HepG2 (cell line): ENCODE data around the gene AJM1. TPM values are rescaled to one million over a fixed set of nuclear protein-coding genes. Genes with fewer than 3 reads are reported as not detected.
A peak's percentile ranks its signal among the peaks of the same experiment; 100 is the strongest.

Source experiments
- AGO2 ChIP-seq: fragments of 200-400 bp; formaldehyde crosslinking; optimal IDR thresholded peaks from 2 replicates; pipeline ENCODE3; 2017; ENCODE audit warnings: mild to moderate bottlenecking, low read depth, low read length, moderate library complexity
- CHD2 ChIP-seq: IDR thresholded peaks from 2 replicates; pipeline ENCODE4 v1.6.1; 2011; ENCODE audit warnings: low read depth, low read length, improper control_type of control experiment
- FOXO1 ChIP-seq: sonication (generic); formaldehyde crosslinking; IDR thresholded peaks from 2 replicates; pipeline ENCODE4 v1.4.0; 2020; ENCODE audit warnings: missing genetic modification reagents
- HOXA7 ChIP-seq: sonication (generic); formaldehyde crosslinking; IDR thresholded peaks from 2 replicates; pipeline ENCODE4 v1.8.1; 2022; ENCODE audit warnings: mild to moderate bottlenecking, missing genetic modification reagents, moderate library complexity
- KDM1A ChIP-seq: IDR thresholded peaks from 2 replicates; pipeline ENCODE4 v1.6.1; 2016; ENCODE audit warnings: missing compliant biosample characterization
- MEIS2 ChIP-seq: sonication (generic); formaldehyde crosslinking; IDR thresholded peaks from 2 replicates; pipeline ENCODE4 v1.9.0; 2021; ENCODE audit warnings: mild to moderate bottlenecking, missing genetic modification reagents
- MLLT10 ChIP-seq: sonication (generic); formaldehyde crosslinking; IDR thresholded peaks from 2 replicates; pipeline ENCODE4 v1.4.0; 2020; ENCODE audit warnings: missing genetic modification reagents
- NCOA1 ChIP-seq: sonication (generic); formaldehyde crosslinking; IDR thresholded peaks from 2 replicates; pipeline ENCODE4 v1.9.0; 2021; ENCODE audit warnings: missing genetic modification reagents
- PHF21A ChIP-seq: sonication (generic); formaldehyde crosslinking; IDR thresholded peaks from 2 replicates; pipeline ENCODE4 v1.5.0; 2020; ENCODE audit warnings: mild to moderate bottlenecking, missing genetic modification reagents
- RXRA ChIP-seq: sonication (generic); formaldehyde crosslinking; IDR thresholded peaks from 2 replicates; pipeline ENCODE4 v1.5.1; 2020; ENCODE audit warnings: missing genetic modification reagents
- SMAD1 ChIP-seq: sonication (generic); formaldehyde crosslinking; IDR thresholded peaks from 2 replicates; pipeline ENCODE4 v1.4.0; 2020; ENCODE audit warnings: missing genetic modification reagents, low read depth, mild to moderate bottlenecking, borderline replicate concordance
- STAT5B ChIP-seq: sonication (generic); formaldehyde crosslinking; IDR thresholded peaks from 2 replicates; pipeline ENCODE4 v1.4.0; 2020; ENCODE audit warnings: missing genetic modification reagents
- XBP1 ChIP-seq: sonication (generic); formaldehyde crosslinking; IDR thresholded peaks from 2 replicates; pipeline ENCODE4 v1.5.0; 2020; ENCODE audit warnings: missing genetic modification reagents
- ZNF12 ChIP-seq: sonication (generic); formaldehyde crosslinking; IDR thresholded peaks from 2 replicates; pipeline ENCODE4 v1.5.0; 2020; ENCODE audit warnings: missing genetic modification reagents
- ZNF3 ChIP-seq: IDR thresholded peaks from 2 replicates; pipeline ENCODE4 v1.7.0; 2017; ENCODE audit warnings: inconsistent platforms
- ZNF326 ChIP-seq: sonication (generic); formaldehyde crosslinking; IDR thresholded peaks from 2 replicates; pipeline ENCODE4 v1.4.0; 2020; ENCODE audit warnings: missing genetic modification reagents, borderline replicate concordance
- ZNF335 ChIP-seq: sonication (generic); formaldehyde crosslinking; IDR thresholded peaks from 2 replicates; pipeline ENCODE4 v1.4.0; 2020; ENCODE audit warnings: missing genetic modification reagents
- ZNF510 ChIP-seq: sonication (generic); formaldehyde crosslinking; IDR thresholded peaks from 2 replicates; pipeline ENCODE4 v1.4.0; 2020; ENCODE audit warnings: low read depth, mild to moderate bottlenecking, missing genetic modification reagents
- ZNF75D ChIP-seq: sonication (generic); formaldehyde crosslinking; IDR thresholded peaks from 2 replicates; pipeline ENCODE4 v1.8.1; 2023; ENCODE audit warnings: missing genetic modification reagents, mild to moderate bottlenecking, borderline replicate concordance
- polyA plus RNA-seq, 8 experiments: library from polyadenylated mRNA; depleted of rRNA in 3 of 8; stranded (reverse) in 7 of 8; unstranded in 1 of 8; fragments of >200 nt; fragmentation: Illumina TruSeq in 4 of 8; extraction: Trizol in 4 of 8; gene quantifications; 2 replicates each; pipeline versions ENCODE4 v1.2.1 to v1.2.3, GENCODE V29; 2011 to 2016; ENCODE audit warnings: low read depth in 4 of 8, missing spikeins in 1 of 8, mixed read lengths in 1 of 8; ENCODE audit not compliant: insufficient read depth in 1 of 8
- total RNA-seq, 5 experiments: library from RNA; depleted of rRNA; stranded (reverse); fragments of >200 nt; fragmentation: Illumina TruSeq; extraction: Trizol; gene quantifications; 2 replicates each; pipeline ENCODE4 v1.2.3, GENCODE V29; 2016; ENCODE audit warnings: low read depth in 1 of 5
- TF ChIP-seq, protein P1 (sequence below): sonication (generic); formaldehyde crosslinking; IDR thresholded peaks from 2 replicates; pipeline ENCODE4 v1.9.0; 2021; ENCODE audit warnings: missing genetic modification reagents, mild to moderate bottlenecking, borderline replicate concordance
- TF ChIP-seq, protein P2 (sequence below): sonication (generic); formaldehyde crosslinking; IDR thresholded peaks from 2 replicates; pipeline ENCODE4 v1.4.0; 2020; ENCODE audit warnings: missing genetic modification reagents
- TF ChIP-seq, protein P3 (sequence below): sonication (generic); formaldehyde crosslinking; IDR thresholded peaks from 2 replicates; pipeline ENCODE4 v1.4.0; 2020; ENCODE audit warnings: missing genetic modification reagents

The AJM1 gene
- total and polyA plus RNA-seq, 2 of the 13 experiments (the other 11 are each of a cell fraction or from before 2014, with no cell fraction given) = 1.1 to 1.2 TPM

DNA sequence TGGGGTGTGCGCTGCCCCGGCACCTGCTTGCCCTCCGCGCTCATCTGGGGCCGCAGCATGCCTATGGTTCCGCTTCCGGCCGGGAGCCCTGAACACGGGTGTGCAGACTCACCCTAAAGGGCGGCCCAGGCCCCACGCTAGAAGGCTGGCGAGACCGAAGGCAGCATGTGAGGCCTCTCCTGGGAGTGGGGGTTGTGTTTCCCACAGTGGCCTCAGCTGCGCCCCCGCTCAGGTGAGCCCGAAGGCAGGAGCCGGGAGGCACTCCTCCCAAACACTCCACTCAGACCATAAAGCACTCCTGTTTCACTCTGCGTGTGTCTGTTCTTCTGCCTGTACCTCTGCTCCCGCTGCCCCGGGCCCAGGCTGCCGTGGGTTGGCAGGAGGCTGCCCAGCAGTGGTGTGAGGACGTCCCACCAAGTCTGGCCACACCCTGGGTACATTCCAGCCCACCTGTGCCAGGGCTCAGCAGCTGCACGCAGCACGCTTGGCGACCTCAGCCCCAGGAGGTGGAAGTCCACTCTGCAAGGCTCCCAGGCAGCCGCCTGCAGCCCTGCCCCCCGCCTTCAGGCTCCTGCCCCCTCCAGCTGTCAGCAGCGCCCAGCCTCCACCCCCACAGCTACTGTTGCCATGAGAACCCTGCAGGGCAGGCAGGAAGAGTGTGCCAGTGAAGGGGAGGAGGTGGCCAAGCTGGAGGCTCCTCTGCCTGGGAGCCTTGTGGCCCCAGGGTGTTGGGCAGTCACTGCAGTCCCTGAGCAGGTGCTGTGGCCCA is 1.2 kb upstream of the AJM1 start (continued):
- TF ChIP-seq, protein P1, sequence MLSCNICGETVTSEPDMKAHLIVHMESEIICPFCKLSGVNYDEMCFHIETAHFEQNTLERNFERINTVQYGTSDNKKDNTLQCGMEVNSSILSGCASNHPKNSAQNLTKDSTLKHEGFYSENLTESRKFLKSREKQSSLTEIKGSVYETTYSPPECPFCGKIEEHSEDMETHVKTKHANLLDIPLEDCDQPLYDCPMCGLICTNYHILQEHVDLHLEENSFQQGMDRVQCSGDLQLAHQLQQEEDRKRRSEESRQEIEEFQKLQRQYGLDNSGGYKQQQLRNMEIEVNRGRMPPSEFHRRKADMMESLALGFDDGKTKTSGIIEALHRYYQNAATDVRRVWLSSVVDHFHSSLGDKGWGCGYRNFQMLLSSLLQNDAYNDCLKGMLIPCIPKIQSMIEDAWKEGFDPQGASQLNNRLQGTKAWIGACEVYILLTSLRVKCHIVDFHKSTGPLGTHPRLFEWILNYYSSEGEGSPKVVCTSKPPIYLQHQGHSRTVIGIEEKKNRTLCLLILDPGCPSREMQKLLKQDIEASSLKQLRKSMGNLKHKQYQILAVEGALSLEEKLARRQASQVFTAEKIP = no peak
- TF ChIP-seq MEIS2 (CRISPR knock-in tag) (no peak), ZNF3 (CRISPR knock-in tag) (no peak), MLLT10 (CRISPR knock-in tag) (no peak), ZNF326 (CRISPR knock-in tag) (peak; percentile 89), KDM1A (CRISPR knock-in tag) (no peak), SMAD1 (no peak), ZNF335 (no peak), NCOA1 (CRISPR knock-in tag) (no peak), ZNF75D (CRISPR knock-in tag) (no peak), ZNF12 (no peak), XBP1 (no peak), STAT5B (CRISPR knock-in tag) (no peak), PHF21A (peak; percentile 30; the same call in 1 of the 2 replicates), FOXO1 (no peak), AGO2 (peak; percentile 85), RXRA (CRISPR knock-in tag) (no peak), ZNF510 (CRISPR knock-in tag) (peak; percentile 87; the same call in 1 of the 2 replicates), CHD2 (no peak), HOXA7 (CRISPR knock-in tag) (no peak)
- TF ChIP-seq, protein P2, sequence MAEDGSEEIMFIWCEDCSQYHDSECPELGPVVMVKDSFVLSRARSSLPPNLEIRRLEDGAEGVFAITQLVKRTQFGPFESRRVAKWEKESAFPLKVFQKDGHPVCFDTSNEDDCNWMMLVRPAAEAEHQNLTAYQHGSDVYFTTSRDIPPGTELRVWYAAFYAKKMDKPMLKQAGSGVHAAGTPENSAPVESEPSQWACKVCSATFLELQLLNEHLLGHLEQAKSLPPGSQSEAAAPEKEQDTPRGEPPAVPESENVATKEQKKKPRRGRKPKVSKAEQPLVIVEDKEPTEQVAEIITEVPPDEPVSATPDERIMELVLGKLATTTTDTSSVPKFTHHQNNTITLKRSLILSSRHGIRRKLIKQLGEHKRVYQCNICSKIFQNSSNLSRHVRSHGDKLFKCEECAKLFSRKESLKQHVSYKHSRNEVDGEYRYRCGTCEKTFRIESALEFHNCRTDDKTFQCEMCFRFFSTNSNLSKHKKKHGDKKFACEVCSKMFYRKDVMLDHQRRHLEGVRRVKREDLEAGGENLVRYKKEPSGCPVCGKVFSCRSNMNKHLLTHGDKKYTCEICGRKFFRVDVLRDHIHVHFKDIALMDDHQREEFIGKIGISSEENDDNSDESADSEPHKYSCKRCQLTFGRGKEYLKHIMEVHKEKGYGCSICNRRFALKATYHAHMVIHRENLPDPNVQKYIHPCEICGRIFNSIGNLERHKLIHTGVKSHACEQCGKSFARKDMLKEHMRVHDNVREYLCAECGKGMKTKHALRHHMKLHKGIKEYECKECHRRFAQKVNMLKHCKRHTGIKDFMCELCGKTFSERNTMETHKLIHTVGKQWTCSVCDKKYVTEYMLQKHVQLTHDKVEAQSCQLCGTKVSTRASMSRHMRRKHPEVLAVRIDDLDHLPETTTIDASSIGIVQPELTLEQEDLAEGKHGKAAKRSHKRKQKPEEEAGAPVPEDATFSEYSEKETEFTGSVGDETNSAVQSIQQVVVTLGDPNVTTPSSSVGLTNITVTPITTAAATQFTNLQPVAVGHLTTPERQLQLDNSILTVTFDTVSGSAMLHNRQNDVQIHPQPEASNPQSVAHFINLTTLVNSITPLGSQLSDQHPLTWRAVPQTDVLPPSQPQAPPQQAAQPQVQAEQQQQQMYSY (CRISPR knock-in tag) = no peak
- TF ChIP-seq, protein P3, sequence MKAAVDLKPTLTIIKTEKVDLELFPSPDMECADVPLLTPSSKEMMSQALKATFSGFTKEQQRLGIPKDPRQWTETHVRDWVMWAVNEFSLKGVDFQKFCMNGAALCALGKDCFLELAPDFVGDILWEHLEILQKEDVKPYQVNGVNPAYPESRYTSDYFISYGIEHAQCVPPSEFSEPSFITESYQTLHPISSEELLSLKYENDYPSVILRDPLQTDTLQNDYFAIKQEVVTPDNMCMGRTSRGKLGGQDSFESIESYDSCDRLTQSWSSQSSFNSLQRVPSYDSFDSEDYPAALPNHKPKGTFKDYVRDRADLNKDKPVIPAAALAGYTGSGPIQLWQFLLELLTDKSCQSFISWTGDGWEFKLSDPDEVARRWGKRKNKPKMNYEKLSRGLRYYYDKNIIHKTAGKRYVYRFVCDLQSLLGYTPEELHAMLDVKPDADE (CRISPR knock-in tag) = no peak
